ENCODE data around the gene CNKSR1.

Gene CNKSR1

GRCh38 chr1:26160527-26161414 is 16.5 kb upstream of the CNKSR1 start:
- no peak for DNase-seq (ENCODE audit: low read depth)

GRCh38 chr1:26161415-26162219 is 15.7 kb upstream of the CNKSR1 start:
- no peak for DNase-seq (ENCODE audit: low read depth)

DNA sequence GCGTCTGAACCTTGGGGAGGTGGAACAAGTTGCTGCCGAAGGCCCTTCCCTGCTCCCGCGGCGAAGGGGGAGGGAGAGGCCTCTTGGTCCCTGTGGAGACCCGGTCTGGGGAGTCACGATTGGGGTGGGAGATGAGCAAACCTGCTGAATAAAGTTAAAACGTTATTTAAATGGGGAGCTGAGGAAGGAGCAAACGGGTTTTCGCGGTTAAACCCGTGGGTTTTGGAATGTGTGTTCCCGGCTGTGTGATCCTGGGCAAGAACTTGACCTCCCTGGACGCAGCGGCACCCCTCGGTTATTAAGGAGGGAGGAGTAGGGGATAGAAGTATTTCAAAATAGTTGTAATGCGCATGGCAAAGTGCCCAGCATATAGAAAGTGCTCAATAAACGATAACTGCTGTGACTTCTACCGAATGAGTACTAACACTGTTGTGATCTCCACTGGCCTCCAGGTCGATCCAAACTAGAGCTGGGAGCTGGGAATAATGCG is 15.0 kb upstream of the CNKSR1 start:
- DNase-seq (ENCODE audit: low read depth) = no peak

DNA sequence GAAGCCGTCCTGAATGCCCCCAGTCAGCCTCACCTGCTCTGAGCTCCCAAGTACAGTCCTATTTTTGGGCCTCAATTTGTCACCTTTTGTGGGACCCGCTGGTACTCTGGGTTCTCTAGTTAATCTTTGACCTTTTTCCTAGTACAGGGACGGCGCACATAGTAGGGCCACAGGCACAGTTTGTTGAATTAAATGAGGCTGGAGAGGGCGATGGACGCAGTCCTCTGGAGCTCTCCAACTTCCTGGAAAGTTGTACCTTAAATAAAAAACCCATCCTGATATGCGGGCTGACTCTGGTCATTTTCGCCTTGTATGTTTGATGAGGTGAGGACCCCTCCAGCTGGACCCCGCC is 13.6 kb upstream of the CNKSR1 start:
- DNase-seq (ENCODE audit: low read depth) = no peak

GRCh38 chr1:26164036-26164860 is 13.0 kb upstream of the CNKSR1 start:
- no peak for DNase-seq (ENCODE audit: low read depth)

GRCh38 chr1:26164861-26165842 is 12.1 kb upstream of the CNKSR1 start:
- no peak for DNase-seq (ENCODE audit: low read depth)

GRCh38 chr1:26166719-26167281 is 10.5 kb upstream of the CNKSR1 start:
- no peak for DNase-seq (ENCODE audit: low read depth)

GRCh38 chr1:26168410-26169197 is 8.7 kb upstream of the CNKSR1 start, which contains the start of gene C1orf232:
TSS of gene C1orf232 (minus strand) at chr1:26168963. CDS start at chr1:26168499, 464 bp downstream.
- no peak for DNase-seq (ENCODE audit: low read depth)

DNA sequence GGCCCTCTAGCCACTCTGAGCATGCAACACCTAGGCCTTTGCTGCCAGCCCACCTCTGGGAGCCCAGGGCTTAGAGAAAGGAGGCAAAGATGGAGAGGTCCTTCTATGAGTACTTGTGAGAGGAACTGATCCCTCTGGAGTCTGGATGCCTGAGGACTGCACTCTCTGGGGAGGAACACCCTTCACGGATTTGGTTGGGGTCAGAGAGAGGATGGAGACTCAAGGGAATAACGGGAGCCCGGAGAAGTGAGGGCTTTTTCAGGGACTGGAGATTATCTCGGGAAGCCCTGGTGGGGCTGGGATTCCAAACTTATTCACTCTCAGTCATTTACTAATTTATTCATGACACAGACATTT is 8.1 kb upstream of the CNKSR1 start:
- DNase-seq (ENCODE audit: low read depth) = no peak

DNA sequence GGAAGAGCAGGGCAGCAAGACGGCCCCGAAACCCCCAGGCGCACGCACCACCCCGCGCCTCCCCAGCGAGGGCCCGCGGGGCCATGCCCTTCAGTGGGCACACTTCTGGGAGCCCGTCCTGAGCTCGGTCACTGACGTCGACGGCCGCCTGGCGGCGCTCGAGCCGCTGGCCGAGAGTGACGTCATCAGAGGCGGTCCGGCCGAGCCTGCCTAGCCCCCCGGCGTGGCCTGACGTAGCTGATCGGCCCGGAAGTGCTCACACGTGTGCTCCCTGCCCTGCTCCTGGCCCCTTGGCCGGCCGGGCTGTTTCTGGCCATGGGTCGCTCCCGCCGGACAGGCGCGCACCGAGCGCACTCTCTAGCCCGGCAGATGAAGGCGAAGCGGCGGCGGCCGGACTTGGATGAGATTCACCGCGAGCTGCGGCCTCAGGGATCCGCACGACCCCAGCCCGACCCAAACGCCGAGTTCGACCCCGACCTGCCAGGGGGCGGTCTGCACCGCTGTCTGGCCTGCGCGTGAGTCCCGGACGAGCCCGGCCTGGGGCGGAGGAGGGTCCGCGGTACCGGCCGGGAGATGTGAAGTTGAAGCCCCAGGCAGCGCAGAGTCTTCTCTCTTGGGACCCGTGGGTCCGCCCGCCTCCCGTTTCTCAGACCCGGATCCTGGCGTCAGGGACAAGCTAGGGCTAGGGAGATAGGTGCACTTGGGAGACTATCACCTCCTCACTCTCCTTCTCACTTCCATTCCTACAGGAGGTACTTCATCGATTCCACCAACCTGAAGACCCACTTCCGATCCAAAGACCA is 7.4 kb upstream of the CNKSR1 start, which contains the start of gene ZNF593:
Gene ZNF593, plus strand, starts transcription at position 240 of the 803 bp plus-strand sequence. Its CDS starts 76 bp downstream, at position 316.
- peak; percentile 80 for DNase-seq (ENCODE audit: low read depth)

DNA sequence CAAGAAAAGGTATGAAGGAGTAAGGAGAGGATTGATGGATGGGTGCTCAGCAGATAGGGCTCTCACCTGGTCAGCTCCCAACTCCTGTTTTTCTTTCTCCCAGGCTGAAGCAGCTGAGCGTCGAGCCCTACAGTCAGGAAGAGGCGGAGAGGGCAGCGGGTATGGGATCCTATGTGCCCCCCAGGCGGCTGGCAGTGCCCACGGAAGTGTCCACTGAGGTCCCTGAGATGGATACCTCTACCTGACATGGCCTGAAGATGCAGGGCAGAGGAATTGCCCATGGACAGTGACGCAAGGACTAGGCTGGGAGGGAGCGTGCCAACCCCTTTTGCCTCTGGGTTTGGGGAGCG is 6.8 kb upstream of the CNKSR1 start:
- DNase-seq (ENCODE audit: low read depth) = no peak

- DNase-seq (ENCODE audit: low read depth) = no peak
Measured at GRCh38 chr1:26171084-26172072, 5.9 kb upstream of the CNKSR1 start, which contains the start of gene ZNF593OS. TSS of gene ZNF593OS (minus strand) at chr1:26171832. CDS start at chr1:26171661, 171 bp downstream.

DNA sequence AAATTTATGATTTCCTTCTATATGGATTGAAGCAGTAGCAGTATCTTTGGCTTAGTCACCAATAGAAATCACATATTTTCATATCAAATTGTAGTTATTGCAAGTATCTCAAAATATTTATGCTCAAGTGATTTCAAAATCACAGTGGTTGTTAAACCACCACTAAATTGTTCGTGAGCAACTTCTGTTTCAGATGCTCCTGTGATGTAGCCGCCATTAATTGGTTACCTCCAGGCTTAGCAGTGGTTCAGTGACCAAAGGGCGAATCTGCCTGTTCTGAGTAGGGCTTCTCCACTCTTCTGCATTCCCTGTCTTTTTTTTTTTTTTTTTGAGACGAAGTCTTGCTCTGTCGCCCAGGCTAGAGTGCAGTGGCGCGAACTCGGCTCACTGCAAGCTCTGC is 1.9 kb upstream of the CNKSR1 start:
- no peak for DNase-seq (ENCODE audit: low read depth)

- no peak for DNase-seq (ENCODE audit: low read depth)
Measured at GRCh38 chr1:26180010-26180506, 2.8 kb downstream of the CNKSR1 start.

- no peak for DNase-seq (ENCODE audit: low read depth)
Measured at GRCh38 chr1:26181586-26182382, 4.5 kb downstream of the CNKSR1 start.

GRCh38 chr1:26182383-26182696 is 5.0 kb downstream of the CNKSR1 start:
- no peak for DNase-seq (ENCODE audit: low read depth)

DNA sequence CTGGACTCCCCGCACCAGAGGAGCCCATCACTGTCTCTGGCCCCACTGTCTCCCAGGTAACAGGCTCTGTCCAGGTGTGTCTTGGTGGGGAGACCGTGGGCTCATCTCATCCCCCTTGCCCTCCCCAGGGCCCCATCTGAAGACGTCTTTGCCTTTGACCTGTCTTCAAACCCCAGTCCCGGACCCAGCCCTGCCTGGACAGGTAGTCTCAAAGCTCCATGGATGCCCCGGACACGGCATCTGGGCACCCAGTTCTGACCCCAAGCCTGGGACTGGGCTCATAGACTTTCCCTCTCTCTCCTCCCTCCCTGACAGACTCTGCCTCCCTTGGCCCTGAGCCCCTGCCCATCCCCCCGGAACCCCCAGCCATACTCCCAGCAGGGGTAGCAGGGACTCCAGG is 6.8 kb downstream of the CNKSR1 start:
- DNase-seq (ENCODE audit: low read depth) = no peak
